HEK293 (cell line): ENCODE measurements around the gene HHIP.

Experiments used
- CTCF ChIA-PET: fragments of 350-600 bp; formaldehyde crosslinking; extraction: SDS; loops from one replicate; lab custom pipeline; 2021; ENCODE audit warnings: antibody characterized with exemption; lab: Yijun Ruan, JAX
- POLR2A ChIA-PET: fragments of 300-600 bp; formaldehyde crosslinking; extraction: SDS; loops from one replicate; lab custom pipeline; 2020; ENCODE audit warnings: antibody characterized with exemption, inconsistent platforms; lab: Yijun Ruan, JAX
- H3K27ac ChIP-seq: fragments of 200-500 bp; sonication (Bioruptor generic); 2 replicates; pipeline ENCODE4 v1.5.1; 2014; ENCODE audit warnings: low read depth, low read length, control low read depth, inconsistent platforms; ENCODE audit errors: extremely low read depth
- H3K36me3 ChIP-seq, 2 experiments: fragments of 200-500 bp in 1 of 2; sonication (Bioruptor generic) in 1 of 2; 1 replicate in 1 of 2; 2 replicates in 1 of 2; pipeline ENCODE4 v1.5.1; 2014 to 2017; ENCODE audit warnings: inconsistent platforms in 2 of 2, low read length in 2 of 2; ENCODE audit not compliant: control insufficient read depth in 2 of 2, insufficient read depth in 1 of 2
- H3K4me1 ChIP-seq: fragments of 200-500 bp; sonication (Bioruptor generic); 2 replicates; pipeline ENCODE4 v1.5.1; 2014; ENCODE audit warnings: mild to moderate bottlenecking, low read length, inconsistent platforms; ENCODE audit not compliant: control insufficient read depth, insufficient read depth
- H3K4me3 ChIP-seq: 2 replicates; pipeline ENCODE4 v1.5.1; 2011; ENCODE audit warnings: low read depth, mild to moderate bottlenecking, control low read depth, low read length, moderate library complexity
- H3K9me3 ChIP-seq: fragments of 200-500 bp; sonication (Bioruptor generic); 2 replicates; pipeline ENCODE4 v1.5.1; 2014; ENCODE audit warnings: low read depth, low read length, inconsistent platforms; ENCODE audit not compliant: control insufficient read depth, insufficient read depth
- GLIS1 ChIP-seq: fragments of 450-650 bp; formaldehyde crosslinking; IDR thresholded peaks from 2 replicates; pipeline ENCODE4 v1.5.1; 2016; ENCODE audit warnings: missing biosample characterization, missing genetic modification characterization
- HOXC10 ChIP-seq: sonication (generic); formaldehyde crosslinking; IDR thresholded peaks from 2 replicates; pipeline ENCODE4 v1.8.1; 2023; ENCODE audit warnings: mild to moderate bottlenecking, missing genetic modification reagents
- PRDM1 ChIP-seq: fragments of 450-650 bp; formaldehyde crosslinking; IDR thresholded peaks from 2 replicates; pipeline ENCODE4; 2016; ENCODE audit warnings: missing biosample characterization, missing genetic modification characterization
- SCRT1 ChIP-seq: fragments of 450-650 bp; formaldehyde crosslinking; IDR thresholded peaks from 2 replicates; pipeline ENCODE4 v1.5.1; 2016; ENCODE audit warnings: missing biosample characterization, missing genetic modification characterization, borderline replicate concordance
- ZNF16 ChIP-seq: fragments of 450-650 bp; formaldehyde crosslinking; IDR thresholded peaks from 2 replicates; pipeline ENCODE4 v1.5.1; 2016; ENCODE audit warnings: low read depth, missing biosample characterization, missing genetic modification characterization
- ZNF23 ChIP-seq: fragments of 450-650 bp; formaldehyde crosslinking; IDR thresholded peaks from 2 replicates; pipeline ENCODE4 v1.5.1; 2016; ENCODE audit warnings: missing biosample characterization, missing genetic modification characterization, borderline replicate concordance
- ZNF350 ChIP-seq: fragments of 450-650 bp; formaldehyde crosslinking; IDR thresholded peaks from 2 replicates; pipeline ENCODE4 v1.5.0; 2017; ENCODE audit warnings: missing biosample characterization, mild to moderate bottlenecking, missing genetic modification characterization
- ZNF391 ChIP-seq: fragments of 450-650 bp; formaldehyde crosslinking; IDR thresholded peaks from 2 replicates; pipeline ENCODE4 v1.5.1; 2016; ENCODE audit warnings: low read depth, missing biosample characterization, missing genetic modification characterization, borderline replicate concordance
- ZNF529 ChIP-seq: fragments of 450-650 bp; formaldehyde crosslinking; IDR thresholded peaks from 2 replicates; pipeline ENCODE4 v1.5.1; 2017; ENCODE audit warnings: missing genetic modification characterization, missing biosample characterization; ENCODE audit not compliant: insufficient replicate concordance
- ZNF624 ChIP-seq: fragments of 450-650 bp; formaldehyde crosslinking; IDR thresholded peaks from 2 replicates; pipeline ENCODE4 v1.5.1; 2017; ENCODE audit warnings: missing biosample characterization, missing genetic modification characterization
- ZNF654 ChIP-seq: fragments of 450-650 bp; formaldehyde crosslinking; IDR thresholded peaks from 2 replicates; pipeline ENCODE4 v1.5.1; 2016; ENCODE audit warnings: low read depth, missing biosample characterization, missing genetic modification characterization
- ZNF701 ChIP-seq: fragments of 450-650 bp; formaldehyde crosslinking; IDR thresholded peaks from 2 replicates; pipeline ENCODE4 v1.5.1; 2016; ENCODE audit warnings: missing biosample characterization, missing genetic modification characterization
- TF ChIP-seq, protein P1 (sequence below): fragments of 450-650 bp; formaldehyde crosslinking; IDR thresholded peaks from 2 replicates; pipeline ENCODE4 v1.5.1; 2016; ENCODE audit warnings: missing biosample characterization, missing genetic modification characterization
- TF ChIP-seq, protein P2 (sequence below): fragments of 450-650 bp; formaldehyde crosslinking; IDR thresholded peaks from 2 replicates; pipeline ENCODE4 v1.5.1; 2016; ENCODE audit warnings: missing biosample characterization, missing genetic modification characterization, borderline replicate concordance
- TF ChIP-seq, protein P3 (sequence below): fragments of 450-650 bp; formaldehyde crosslinking; IDR thresholded peaks from 2 replicates; pipeline ENCODE4 v1.5.1; 2017; ENCODE audit warnings: missing biosample characterization, mild to moderate bottlenecking, missing genetic modification characterization, moderate library complexity
- TF ChIP-seq, protein P4 (sequence below): fragments of 450-650 bp; formaldehyde crosslinking; IDR thresholded peaks from 2 replicates; pipeline ENCODE4 v1.5.1; 2016; ENCODE audit warnings: missing biosample characterization, missing genetic modification characterization

The HHIP gene

DNA sequence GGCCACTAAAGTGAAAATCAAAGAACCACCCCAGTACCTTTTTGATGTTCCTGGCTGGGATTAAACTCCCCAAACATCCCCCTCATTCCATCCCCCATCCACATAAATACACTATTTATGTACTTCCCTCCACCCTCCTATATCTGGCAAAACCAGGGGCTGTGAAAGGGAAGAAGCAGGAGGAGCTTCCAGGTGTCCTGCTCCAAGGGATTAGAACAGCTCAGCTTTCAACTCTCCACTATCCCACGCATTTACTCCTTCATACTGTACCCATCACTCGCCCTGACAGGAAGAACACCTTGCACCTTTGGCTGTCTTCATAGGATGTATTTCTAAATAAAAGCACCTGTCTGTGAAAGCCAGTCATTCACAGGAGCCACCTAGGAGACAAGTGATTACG, 140.0 kb downstream of the HHIP start:
- POLR2A ChIA-PET = no interaction called here

DNA sequence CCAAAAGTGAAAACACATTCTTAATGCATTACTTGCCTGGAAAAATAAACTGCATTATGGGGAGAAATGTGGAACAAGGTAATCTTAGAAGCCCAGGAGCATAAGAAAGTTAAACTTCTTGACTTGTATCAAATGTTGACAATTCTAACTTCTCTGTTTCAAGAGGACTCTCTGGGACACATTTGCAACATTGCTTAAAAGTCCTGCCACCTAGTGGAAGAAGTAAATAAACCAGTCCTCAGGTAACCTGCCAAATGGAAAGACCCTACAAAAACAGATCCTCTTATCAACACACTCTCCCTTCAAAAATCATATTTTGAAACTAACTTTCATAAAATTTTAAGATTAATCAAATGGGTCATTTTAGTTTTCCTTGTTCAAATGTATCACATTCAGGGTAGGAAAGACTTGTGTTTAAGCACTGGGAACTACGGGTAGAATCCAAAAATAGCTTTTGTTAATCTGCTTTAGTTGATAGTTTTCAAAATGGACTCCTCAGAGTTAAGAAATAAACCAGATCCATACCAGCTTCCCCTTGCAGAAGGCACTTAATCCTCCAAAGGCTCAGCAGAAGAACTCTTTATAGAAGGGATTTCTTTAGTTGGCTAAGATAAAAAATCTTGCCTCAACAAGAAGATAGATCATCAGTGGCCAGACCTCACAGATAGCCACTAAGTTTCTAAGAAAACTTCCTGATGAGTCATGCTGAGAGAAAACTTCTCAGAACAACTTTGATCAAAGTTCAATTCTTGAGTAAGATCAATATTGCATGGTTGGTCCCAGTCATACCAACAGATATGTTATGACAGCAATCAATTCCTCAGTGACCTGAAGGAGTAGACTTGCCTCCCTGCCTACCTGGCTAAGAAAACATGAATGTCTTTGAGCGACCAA, 141.7 kb downstream of the HHIP start:
- H3K4me1 ChIP-seq = no peaks in the 10 kb centered on the region
- CTCF ChIA-PET = interaction anchor here (0.6 to 1.4 kb wide), 3 partner anchors 11 to 1080 kb away, joined by 3 to 4 read pairs (median 4); no protein-coding TSS in a partner anchor
- H3K9me3 ChIP-seq = no peaks in the 10 kb centered on the region
- TF ChIP-seq ZNF654 (peak; percentile 48), ZNF16 (no peak)
- H3K27ac ChIP-seq = no peak overlapping the region
- H3K36me3 ChIP-seq = no peaks in the 10 kb centered on the region
- POLR2A ChIA-PET = no interaction called here
- no peak overlapping the region for H3K4me3 ChIP-seq

More for the DNA sequence above, 140.0 kb downstream of the HHIP start:
- no peak for TF ChIP-seq ZNF350 (tag by site-specific recombination)
- TF ChIP-seq ZNF23 (tag by site-specific recombination) = no peak
- TF ChIP-seq SCRT1 (tag by site-specific recombination) = no peak
- no peak for TF ChIP-seq GLIS1 (tag by site-specific recombination)
- no peak for TF ChIP-seq ZNF701 (tag by site-specific recombination)
- TF ChIP-seq PRDM1 (tag by site-specific recombination) = no peak
- no peak for TF ChIP-seq ZNF391 (tag by site-specific recombination)
- TF ChIP-seq, protein P1, sequence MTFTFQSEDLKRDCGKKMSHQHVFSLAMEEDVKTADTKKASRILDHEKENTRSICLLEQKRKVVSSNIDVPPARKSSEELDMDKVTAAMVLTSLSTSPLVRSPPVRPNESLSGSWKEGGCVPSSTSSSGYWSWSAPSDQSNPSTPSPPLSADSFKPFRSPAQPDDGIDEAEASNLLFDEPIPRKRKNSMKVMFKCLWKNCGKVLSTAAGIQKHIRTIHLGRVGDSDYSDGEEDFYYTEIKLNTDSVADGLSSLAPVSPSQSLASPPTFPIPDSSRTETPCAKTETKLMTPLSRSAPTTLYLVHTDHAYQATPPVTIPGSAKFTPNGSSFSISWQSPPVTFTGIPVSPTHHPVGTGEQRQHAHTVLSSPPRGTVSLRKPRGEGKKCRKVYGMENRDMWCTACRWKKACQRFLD (tag by site-specific recombination) = no peak
- TF ChIP-seq, protein P2, sequence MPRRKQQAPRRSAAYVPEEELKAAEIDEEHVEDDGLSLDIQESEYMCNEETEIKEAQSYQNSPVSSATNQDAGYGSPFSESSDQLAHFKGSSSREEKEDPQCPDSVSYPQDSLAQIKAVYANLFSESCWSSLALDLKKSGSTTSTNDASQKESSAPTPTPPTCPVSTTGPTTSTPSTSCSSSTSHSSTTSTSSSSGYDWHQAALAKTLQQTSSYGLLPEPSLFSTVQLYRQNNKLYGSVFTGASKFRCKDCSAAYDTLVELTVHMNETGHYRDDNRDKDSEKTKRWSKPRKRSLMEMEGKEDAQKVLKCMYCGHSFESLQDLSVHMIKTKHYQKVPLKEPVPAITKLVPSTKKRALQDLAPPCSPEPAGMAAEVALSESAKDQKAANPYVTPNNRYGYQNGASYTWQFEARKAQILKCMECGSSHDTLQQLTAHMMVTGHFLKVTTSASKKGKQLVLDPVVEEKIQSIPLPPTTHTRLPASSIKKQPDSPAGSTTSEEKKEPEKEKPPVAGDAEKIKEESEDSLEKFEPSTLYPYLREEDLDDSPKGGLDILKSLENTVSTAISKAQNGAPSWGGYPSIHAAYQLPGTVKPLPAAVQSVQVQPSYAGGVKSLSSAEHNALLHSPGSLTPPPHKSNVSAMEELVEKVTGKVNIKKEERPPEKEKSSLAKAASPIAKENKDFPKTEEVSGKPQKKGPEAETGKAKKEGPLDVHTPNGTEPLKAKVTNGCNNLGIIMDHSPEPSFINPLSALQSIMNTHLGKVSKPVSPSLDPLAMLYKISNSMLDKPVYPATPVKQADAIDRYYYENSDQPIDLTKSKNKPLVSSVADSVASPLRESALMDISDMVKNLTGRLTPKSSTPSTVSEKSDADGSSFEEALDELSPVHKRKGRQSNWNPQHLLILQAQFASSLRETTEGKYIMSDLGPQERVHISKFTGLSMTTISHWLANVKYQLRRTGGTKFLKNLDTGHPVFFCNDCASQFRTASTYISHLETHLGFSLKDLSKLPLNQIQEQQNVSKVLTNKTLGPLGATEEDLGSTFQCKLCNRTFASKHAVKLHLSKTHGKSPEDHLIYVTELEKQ = no peak
- TF ChIP-seq, protein P3, sequence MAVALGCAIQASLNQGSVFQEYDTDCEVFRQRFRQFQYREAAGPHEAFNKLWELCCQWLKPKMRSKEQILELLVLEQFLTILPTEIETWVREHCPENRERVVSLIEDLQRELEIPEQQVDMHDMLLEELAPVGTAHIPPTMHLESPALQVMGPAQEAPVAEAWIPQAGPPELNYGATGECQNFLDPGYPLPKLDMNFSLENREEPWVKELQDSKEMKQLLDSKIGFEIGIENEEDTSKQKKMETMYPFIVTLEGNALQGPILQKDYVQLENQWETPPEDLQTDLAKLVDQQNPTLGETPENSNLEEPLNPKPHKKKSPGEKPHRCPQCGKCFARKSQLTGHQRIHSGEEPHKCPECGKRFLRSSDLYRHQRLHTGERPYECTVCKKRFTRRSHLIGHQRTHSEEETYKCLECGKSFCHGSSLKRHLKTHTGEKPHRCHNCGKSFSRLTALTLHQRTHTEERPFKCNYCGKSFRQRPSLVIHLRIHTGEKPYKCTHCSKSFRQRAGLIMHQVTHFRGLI (tag by site-specific recombination) = no peak
- TF ChIP-seq ZNF529 (tag by site-specific recombination) = no peak
- TF ChIP-seq, protein P4, sequence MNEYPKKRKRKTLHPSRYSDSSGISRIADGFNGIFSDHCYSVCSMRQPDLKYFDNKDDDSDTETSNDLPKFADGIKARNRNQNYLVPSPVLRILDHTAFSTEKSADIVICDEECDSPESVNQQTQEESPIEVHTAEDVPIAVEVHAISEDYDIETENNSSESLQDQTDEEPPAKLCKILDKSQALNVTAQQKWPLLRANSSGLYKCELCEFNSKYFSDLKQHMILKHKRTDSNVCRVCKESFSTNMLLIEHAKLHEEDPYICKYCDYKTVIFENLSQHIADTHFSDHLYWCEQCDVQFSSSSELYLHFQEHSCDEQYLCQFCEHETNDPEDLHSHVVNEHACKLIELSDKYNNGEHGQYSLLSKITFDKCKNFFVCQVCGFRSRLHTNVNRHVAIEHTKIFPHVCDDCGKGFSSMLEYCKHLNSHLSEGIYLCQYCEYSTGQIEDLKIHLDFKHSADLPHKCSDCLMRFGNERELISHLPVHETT (tag by site-specific recombination) = no peak
- no peak for TF ChIP-seq ZNF624 (tag by site-specific recombination)
- no peak for TF ChIP-seq HOXC10 (CRISPR knock-in tag)
- TF ChIP-seq, all 188 proteins: peak for 0
- Histone ChIP-seq H3K9me3 (no peaks in the 10 kb centered on the region), H3K36me3 (no peaks in the 10 kb centered on the region), H3K27ac (no peak overlapping the region), H3K4me3 (no peak overlapping the region), H3K4me1 (no peaks in the 10 kb centered on the region)
- CTCF ChIA-PET = no interaction called here
